Stimulated activated CD4-positive, alpha-beta T cell treated with anti-CD3 and anti-CD28 coated beads, Interleukin-2, amount 100 ng/mL, for 4 hours (primary cell): Measurements from ENCODE around the gene IRX6.

Experiments
- DNase-seq: peaks from one replicate; pipeline ENCODE4 v3.0.0-alpha.2; 2020; ENCODE audit warnings: low read depth

Gene IRX6

DNA sequence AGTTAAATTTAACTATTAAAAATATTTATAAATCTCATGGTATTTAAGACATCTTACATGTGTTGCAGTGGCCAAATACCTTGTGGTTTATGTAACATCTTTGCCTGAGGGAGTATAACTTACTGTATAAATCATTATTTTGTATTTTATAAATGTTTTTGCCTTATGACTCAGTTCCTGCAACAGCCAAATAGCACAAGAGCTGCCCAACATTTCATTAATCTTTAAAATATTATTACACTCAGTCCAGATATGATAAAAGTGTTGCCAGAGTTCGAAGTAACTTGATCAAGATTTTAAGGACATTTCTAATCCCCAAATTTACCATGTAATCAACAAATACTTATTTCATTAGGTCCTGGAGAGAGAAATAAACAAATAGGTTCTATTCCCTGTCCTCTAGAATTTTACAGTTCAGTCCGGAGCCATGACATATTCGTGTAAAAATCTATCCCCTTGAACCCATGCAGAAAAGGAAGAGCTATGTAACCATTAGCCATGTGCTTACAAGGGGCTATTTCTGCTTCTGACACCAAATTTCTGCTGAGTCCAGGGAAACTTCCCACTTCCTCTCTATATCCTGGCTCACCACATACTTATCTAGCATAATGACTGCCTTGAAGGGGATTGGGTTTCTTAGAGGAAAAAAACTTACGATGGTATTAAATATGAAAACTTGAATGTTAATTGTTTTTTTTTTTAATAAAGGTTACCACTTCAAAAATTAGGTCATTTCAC, 44.0 kb downstream of the IRX6 start:
- DNase-seq, result no peak

DNA sequence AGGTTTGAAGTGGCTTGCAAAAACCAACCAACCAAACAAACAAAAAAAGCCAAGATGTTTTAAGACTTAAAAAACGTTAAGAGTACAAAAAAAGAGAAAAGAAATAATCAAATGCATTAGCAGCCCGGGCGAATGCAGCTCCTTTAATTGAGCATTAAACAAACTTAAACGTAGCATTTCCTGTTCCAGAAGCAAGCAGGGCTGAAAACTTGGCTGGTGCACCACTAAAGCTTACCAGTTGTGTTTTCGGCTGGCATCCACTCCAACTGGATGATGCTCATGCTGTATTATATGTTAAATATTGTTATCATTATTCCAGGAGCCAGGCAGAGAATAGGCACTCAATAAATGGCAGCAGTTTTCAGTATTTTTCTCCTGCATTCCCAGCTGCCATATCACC, 45.1 kb downstream of the IRX6 start:
- no peak for DNase-seq

DNA sequence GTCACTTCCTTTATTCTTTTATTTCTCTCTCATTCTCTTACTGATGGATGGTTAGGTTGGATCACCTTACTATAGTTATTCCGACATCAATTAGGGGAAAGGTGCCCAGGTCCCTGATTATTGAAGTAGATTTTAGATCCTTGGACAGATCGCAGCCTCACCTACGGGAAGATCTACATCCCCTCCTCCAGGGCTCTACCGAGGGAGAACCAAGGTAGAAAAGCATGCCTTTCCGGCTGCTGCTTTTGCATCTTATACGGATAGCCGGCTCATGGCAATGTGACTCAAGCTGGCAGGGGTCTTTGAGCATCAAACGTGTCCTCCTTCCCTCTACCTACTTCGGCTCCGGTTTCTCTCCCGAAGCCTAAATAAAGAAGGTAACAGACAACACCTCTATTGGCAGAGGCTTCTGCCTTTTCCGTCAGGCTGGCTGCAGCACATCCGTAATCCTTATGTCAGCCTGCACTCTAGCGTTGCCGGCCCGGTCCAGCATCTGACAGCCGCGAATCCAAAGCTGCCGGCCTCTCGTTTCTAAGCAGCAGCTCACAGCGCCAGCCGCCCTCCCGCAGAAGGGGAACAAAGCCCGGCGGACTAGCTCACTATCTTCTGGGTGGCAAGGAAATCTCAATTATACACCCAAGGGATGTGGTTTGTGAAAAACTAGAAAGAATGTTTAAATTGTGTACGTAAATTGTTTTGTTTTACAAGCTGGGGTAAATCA, 46.9 kb downstream of the IRX6 start:
- no peak for DNase-seq

DNA sequence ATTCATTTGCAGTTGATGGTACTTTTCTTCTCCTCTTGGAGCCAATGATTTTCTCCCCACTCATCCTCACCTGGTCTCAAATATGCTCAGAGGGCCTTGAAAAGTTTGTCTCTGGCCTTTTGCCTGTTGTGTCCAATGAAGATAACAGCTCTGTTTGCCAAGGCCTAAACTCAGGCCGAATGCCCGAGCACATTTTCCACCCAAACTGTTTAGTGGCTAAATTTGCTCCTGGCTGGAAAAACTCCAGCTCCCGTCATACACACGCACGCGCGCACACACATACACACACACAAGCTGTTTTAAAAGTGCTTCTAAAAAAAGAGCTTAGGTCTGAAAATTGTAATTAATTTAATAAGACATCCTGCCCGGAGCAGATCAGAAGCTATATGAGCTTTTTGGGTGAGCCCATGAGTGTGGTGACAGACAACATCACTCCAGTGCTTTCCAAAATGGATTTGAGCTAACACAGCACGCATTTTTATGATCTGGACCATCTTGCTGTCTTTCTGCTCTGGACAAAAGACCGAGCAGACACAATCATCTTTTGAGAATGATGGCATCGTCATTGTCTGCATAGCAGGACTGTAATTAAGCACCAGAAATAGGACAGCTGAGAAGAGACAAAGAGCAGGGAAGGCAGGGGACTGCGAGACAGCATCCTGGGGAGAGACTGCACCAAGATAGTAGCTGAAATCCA, 48.9 kb downstream of the IRX6 start:
- no peak for DNase-seq

DNA sequence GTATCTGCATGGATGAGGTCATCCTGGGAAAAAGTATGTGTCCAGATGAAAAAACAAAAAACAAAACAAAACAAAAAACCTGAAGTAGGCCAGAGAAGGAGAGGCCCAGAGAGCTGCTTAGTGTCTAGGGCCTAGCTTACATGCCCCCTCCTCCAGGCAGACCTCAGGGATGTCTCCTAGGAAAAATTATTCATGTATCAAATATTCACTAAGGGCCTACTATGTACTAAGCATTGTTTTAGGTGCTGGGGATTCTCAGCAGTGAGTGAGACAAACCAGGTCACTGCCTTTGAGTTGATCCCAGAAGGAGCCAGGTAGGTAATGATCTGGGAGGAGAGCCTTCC, 49.5 kb downstream of the IRX6 start:
- DNase-seq, result no peak

DNA sequence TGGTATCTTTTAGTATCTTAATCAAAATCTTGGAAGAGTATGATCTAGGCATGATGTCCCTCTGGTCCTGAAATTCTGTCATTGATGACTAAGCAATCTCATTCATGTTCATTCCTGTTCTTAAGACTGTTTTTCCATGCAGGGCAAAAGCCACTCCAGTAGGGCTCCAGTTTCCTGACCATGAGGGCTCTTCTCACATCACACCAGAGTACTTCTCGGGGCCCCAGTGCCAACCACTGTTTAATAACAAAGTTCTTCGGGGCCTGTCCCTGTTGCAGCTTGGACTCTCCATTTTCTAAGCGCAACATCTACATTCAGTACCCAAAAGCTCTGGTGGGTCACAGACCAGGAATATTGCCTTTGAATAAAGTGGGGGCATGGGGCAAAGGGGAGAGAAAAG, 52.0 kb downstream of the IRX6 start:
- DNase-seq, result no peak

DNA sequence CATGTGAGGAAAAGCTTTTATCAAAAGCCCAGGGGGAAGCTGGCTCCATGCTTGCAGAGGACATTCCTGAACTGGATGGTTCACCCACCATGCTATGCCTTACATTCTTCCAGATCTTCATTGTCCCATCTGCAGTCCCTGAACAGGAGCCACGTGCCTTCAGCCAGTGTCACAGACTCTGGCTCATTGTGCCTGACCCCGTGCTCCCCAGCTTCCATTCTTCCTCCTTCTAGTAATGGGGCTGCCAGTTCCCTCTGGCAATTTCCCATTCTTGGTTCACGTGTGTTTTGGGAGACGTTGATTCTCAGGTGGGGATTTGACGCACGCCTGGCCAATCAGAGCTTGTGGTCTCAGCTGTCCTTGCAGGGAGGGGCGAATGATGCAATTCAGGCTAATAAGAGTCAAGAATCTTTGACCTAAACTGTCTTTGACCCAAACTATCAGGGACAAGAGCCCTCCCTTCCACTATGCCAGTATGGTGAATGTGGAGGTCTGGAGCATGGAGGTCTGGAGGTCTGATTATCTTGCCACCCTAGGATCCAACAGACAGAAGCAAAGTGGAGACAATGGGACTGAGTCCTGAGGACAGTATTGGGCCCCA, 52.7 kb downstream of the IRX6 start:
- no peak for DNase-seq

DNA sequence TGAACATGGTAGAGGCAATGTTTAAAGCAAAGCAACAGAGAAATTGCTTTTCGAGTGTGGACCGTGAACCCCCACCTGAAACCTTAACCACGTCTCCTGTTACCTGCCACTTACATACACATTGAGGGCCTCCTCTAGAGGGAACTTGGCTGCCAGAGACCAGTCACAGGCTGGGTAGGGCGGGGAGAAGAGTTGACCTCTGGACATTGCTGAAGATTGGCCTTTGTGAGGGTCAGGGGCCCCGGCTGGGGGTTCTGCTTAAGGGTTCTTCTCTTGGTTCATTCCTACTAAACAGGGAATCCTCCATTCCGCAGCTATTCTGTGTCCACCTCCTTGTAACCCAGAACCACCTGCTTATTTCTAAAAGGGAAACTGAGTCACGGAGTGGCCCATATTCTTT, 53.8 kb downstream of the IRX6 start:
- no peak for DNase-seq

DNA sequence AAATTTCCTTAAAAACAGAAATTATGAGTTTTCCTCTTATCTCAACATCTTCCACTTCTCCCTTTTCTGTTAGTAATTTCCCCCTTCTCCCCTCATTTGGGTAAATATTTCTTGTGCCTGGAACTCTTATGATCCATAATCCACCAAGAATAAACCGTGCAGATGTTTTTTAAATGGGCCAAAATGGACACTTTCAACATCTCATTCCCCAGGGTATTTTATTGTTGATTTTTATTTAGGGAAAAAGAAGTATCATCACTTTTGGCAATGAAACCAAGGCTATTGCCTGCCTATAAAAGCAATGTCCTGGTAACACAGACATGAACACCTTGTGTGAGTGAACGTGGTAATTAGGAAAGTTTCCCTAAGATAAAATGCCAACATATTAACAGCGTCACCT, 54.6 kb downstream of the IRX6 start:
- no peak for DNase-seq

DNA sequence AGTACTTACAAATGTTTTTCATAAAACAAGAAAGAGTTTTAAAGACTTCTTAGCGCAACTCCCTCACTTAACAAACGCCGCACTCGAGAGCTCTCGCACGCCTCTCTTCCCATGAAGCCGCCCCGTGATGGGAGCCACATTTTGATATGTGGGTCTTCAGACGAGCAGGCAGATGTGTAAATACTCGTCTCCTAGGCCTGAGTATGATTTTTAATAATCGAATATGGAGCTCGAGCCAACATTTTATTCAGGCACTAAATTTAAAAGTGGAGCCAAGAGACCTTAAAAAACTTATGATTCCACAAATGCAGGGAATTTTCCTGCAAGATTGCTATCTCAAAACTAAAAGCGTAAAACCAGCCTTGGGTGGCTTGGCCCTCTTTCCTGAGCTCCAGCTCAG, 55.4 kb downstream of the IRX6 start:
- DNase-seq, result no peak

DNA sequence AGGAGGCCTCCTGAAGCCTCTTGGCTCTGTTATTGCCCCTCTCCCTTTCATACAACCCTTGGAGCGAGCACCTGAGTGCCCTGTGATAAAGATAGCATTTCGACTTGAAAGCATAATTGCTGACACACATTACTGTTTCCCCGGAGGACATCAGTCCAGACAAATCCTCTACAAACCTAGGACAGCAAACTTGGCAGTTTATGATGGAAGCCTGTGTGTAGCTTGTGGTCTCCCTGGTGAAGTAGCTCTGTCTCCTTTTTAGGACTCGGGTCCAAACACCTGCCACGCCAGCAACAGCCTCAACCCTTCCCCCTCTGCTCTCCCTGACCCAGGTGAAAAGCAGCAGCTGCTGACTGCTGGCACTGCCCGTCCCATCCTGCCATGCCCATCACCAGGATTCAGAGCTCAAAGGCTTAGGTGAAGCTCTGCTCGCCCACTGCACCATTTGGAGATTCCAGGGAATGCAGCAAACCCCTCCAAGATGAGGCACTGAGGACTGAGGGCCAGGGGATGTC, 55.9 kb downstream of the IRX6 start:
- DNase-seq, result no peak
